OCI-LY3 (cell line): Measurements from ENCODE around the gene DCTD.

Experiments
- H2AFZ ChIP-seq: fragments of 200-600, 300-600 bp; shearing (Covaris generic); 2 replicates; pipeline ENCODE4 v1.6.0; 2014; ENCODE audit warnings: antibody characterized with exemption, low read depth, low read length
- H3K27ac ChIP-seq: fragments of 200-600, 300-600 bp; sonication (generic); 2 replicates; pipeline ENCODE4 v1.5.1; 2014; ENCODE audit warnings: mild to moderate bottlenecking, low read length, moderate library complexity, mixed read lengths
- H3K27me3 ChIP-seq: fragments of 200-600, 300-600 bp; sonication (generic); 2 replicates; pipeline ENCODE4 v1.6.1; 2014; ENCODE audit warnings: low read depth, low read length, mixed read lengths
- H3K36me3 ChIP-seq: fragments of 200-600, 300-600 bp; sonication (generic); replicated peaks from 2 replicates; pipeline ENCODE3; 2014; ENCODE audit warnings: low read depth, low read length, mixed read lengths
- H3K4me1 ChIP-seq: fragments of 300-600, 200-600 bp; sonication (generic); 2 replicates; pipeline ENCODE4 v1.6.1; 2014; ENCODE audit warnings: low read length, mixed read lengths
- H3K4me2 ChIP-seq: fragments of 200-600, 300-600 bp; sonication (generic); 2 replicates; pipeline ENCODE4 v1.6.1; 2014; ENCODE audit warnings: low read length, mixed read lengths
- H3K4me3 ChIP-seq: fragments of 300-600, 200-600 bp; sonication (generic); 2 replicates; pipeline ENCODE4 v1.5.1; 2014; ENCODE audit warnings: antibody characterized with exemption, mild to moderate bottlenecking, low read length, moderate library complexity
- H3K79me2 ChIP-seq: fragments of 300-600, 200-600 bp; shearing (Covaris generic); 2 replicates; pipeline ENCODE4 v1.6.1; 2014; ENCODE audit warnings: mild to moderate bottlenecking, low read length, mixed read lengths
- H3K9ac ChIP-seq: fragments of 300-600, 200-600 bp; shearing (Covaris generic); 2 replicates; pipeline ENCODE4 v1.6.0; 2014; ENCODE audit warnings: mild to moderate bottlenecking, low read length, moderate library complexity
- H3K9me3 ChIP-seq: fragments of 200-600, 300-600 bp; shearing (Covaris generic); 2 replicates; pipeline ENCODE4 v1.6.1; 2014; ENCODE audit warnings: low read length, mixed read lengths; ENCODE audit not compliant: insufficient read depth
- H4K20me1 ChIP-seq: fragments of 200-600, 300-600 bp; sonication (generic); 2 replicates; pipeline ENCODE4 v1.6.1; 2016; ENCODE audit warnings: low read length, mixed read lengths; ENCODE audit not compliant: insufficient read depth
- CTCF ChIP-seq: fragments of 200-600, 300-600 bp; sonication (generic); IDR thresholded peaks from 2 replicates; pipeline ENCODE4 v1.5.1; 2014; ENCODE audit warnings: antibody characterized with exemption, low read length, low read depth
- EZH2phosphoT487 ChIP-seq: fragments of 200-600 bp; shearing (Covaris generic); IDR thresholded peaks from 2 replicates; pipeline ENCODE4 v1.6.1; 2018; ENCODE audit warnings: antibody characterized with exemption, mixed run types, low read depth

The DCTD gene

DNA sequence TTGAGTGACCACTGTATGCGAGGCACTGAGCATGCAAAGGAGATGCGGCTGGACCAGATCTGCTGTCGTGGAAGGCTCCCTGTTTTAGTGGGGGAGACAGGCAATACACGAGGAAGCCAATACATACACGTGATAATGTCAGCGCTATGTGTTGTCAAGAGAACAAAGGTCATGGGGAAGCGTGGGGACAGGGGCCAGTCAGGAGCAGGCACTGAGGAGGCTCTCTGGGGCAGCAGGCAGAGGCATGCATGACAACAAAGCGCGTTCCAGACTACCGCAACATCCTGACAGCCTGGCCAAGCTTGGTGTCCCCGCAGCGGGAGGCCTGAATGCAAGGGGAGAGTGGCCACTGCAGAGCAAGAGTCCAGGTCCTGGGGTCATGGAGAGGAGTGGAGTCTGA is 61.9 kb downstream of the DCTD start:
- H3K27ac ChIP-seq, result no peak overlapping the region
- no peaks in the 10 kb centered on the region for H3K4me1 ChIP-seq
- no peaks in the 10 kb centered on the region for H3K27me3 ChIP-seq
- no peaks in the 10 kb centered on the region for H3K36me3 ChIP-seq
- H3K79me2 ChIP-seq, result no peaks in the 10 kb centered on the region
- no peak overlapping the region for H3K4me3 ChIP-seq
- TF ChIP-seq CTCF (no peak), EZH2phosphoT487 (no peak)
- H3K4me2 ChIP-seq, result no peak overlapping the region
- no peak overlapping the region for H2AFZ ChIP-seq
- no peaks in the 10 kb centered on the region; the same call in 1 of the 2 replicates for H3K9me3 ChIP-seq
- no peaks in the 10 kb centered on the region for H4K20me1 ChIP-seq
- H3K9ac ChIP-seq, result no peak overlapping the region

- Histone ChIP-seq H3K4me2 (no peak overlapping the region), H3K36me3 (no peaks in the 10 kb centered on the region), H4K20me1 (no peaks in the 10 kb centered on the region), H3K9me3 (no peaks in the 10 kb centered on the region; the same call in 1 of the 2 replicates), H3K79me2 (no peaks in the 10 kb centered on the region), H3K4me3 (no peak overlapping the region), H2AFZ (no peak overlapping the region), H3K9ac (no peak overlapping the region), H3K27me3 (no peaks in the 10 kb centered on the region), H3K27ac (no peak overlapping the region), H3K4me1 (no peaks in the 10 kb centered on the region)
- TF ChIP-seq EZH2phosphoT487, result no peak
Observed at GRCh38 chr4:182854466-182854865, 62.7 kb downstream of the DCTD start.

GRCh38 chr4:182853731-182854330 is 63.4 kb downstream of the DCTD start:
- Histone ChIP-seq H3K4me2 (no peak overlapping the region), H3K4me1 (no peaks in the 10 kb centered on the region), H3K27ac (no peak overlapping the region), H3K4me3 (no peak overlapping the region), H3K36me3 (no peaks in the 10 kb centered on the region), H3K79me2 (no peaks in the 10 kb centered on the region), H3K27me3 (no peaks in the 10 kb centered on the region), H2AFZ (no peak overlapping the region), H4K20me1 (no peaks in the 10 kb centered on the region), H3K9ac (no peak overlapping the region), H3K9me3 (no peaks in the 10 kb centered on the region; the same call in 1 of the 2 replicates)
- TF ChIP-seq CTCF (no peak), EZH2phosphoT487 (no peak)

DNA sequence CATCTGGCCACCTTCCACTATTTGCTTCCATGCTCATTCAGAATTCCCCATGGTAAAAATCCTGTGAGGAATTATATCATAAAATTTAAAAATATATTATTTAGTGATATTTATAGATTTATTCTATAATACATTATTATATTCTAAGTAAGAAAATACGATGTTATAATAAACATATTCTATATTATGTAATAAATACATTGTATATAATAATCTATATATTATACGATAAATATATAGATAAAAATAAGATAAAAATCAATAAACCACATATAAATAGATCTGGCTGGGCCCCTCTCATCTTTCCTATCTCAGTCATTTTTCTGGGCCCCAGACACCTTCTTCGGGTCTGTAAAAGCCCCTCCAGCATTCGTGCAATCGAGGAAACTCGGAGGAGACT is 68.5 kb downstream of the DCTD start:
- no peaks in the 10 kb centered on the region for H4K20me1 ChIP-seq
- no peak overlapping the region for H3K9ac ChIP-seq
- no peaks in the 10 kb centered on the region for H3K79me2 ChIP-seq
- H3K9me3 ChIP-seq, result no peaks in the 10 kb centered on the region; the same call in 1 of the 2 replicates
- TF ChIP-seq EZH2phosphoT487, result no peak
- TF ChIP-seq CTCF, result no peak
- H3K27ac ChIP-seq, result no peak overlapping the region
- no peak overlapping the region for H3K4me2 ChIP-seq
- no peak overlapping the region for H2AFZ ChIP-seq
- no peak overlapping the region for H3K4me3 ChIP-seq
- no peaks in the 10 kb centered on the region for H3K36me3 ChIP-seq
- no peaks in the 10 kb centered on the region for H3K27me3 ChIP-seq
- H3K4me1 ChIP-seq, result no peaks in the 10 kb centered on the region
